GM12878 (cell line): Measurements from ENCODE around the gene REEP6. TPM values are rescaled to one million over a fixed set of nuclear protein-coding genes. Genes with fewer than 3 reads are reported as not detected.
"Not testable (repeated sequence)": the region's sequence is repeated elsewhere in the genome, so short reads cannot be mapped to it uniquely, and the experiment has no call there.

Source experiments
- ATAC-seq: fragments of 200-7000 bp; cut with Tn5 transposase; 3 replicates; pipeline ENCODE4 v1.9.1; 2020; ENCODE audit warnings: mild to moderate bottlenecking, moderate library complexity
- BruUV-seq: library from RNA; stranded (reverse); fragments of 400-500 nt; replicated peaks from 2 replicates; lab custom pipeline; 2021; lab: Mats Ljungman, UMichigan
- CTCF ChIA-PET: fragments of 300-600 bp; sonication (Branson Sonifier 250); formaldehyde crosslinking; extraction: SDS; loops from one replicate; lab custom pipeline; 2021; ENCODE audit warnings: inconsistent platforms; lab: Yijun Ruan, JAX
- POLR2A ChIA-PET: fragments of 350-600 bp; formaldehyde crosslinking; extraction: SDS; loops from one replicate; lab custom pipeline; 2021; ENCODE audit warnings: inconsistent platforms; lab: Charles Lee
- RAD21 ChIA-PET: fragments of 300-600 bp; sonication (Branson Sonifier 250); formaldehyde crosslinking; loops from one replicate; lab custom pipeline; 2023; ENCODE audit warnings: antibody characterized with exemption; ENCODE audit not compliant: unreplicated experiment; lab: Charles Lee
- SMC1A ChIA-PET: fragments of 300-600 bp; sonication (Branson Sonifier 250); formaldehyde crosslinking; loops from one replicate; lab custom pipeline; 2023; ENCODE audit not compliant: unreplicated experiment, uncharacterized antibody; lab: Charles Lee
- DNase-seq: peaks from one replicate; pipeline ENCODE4 v3.0.0-alpha.2; 2011; ENCODE audit warnings: low read depth, low spot score
- FAIRE-seq: peaks from 3 replicates; lab custom pipeline; 2011; peaks lifted over from hg19 to GRCh38; lab: Jason Lieb, UNC
- H2AFZ ChIP-seq: 2 replicates; pipeline ENCODE4 v1.6.0; 2011; ENCODE audit warnings: low read depth, low read length, control low read depth; ENCODE audit not compliant: control insufficient read depth
- H3K27ac ChIP-seq: 2 replicates; pipeline ENCODE4 v1.5.1; 2011; ENCODE audit warnings: control low read depth; ENCODE audit not compliant: control insufficient read depth, insufficient read depth
- H3K27me3 ChIP-seq, 2 experiments: replicated peaks in 1 of 2; 2 replicates each; pipeline versions ENCODE4 v1.6.0 to v1.6.1; 2011; ENCODE audit warnings: low read length in 1 of 2; ENCODE audit not compliant: control insufficient read depth in 2 of 2, insufficient read depth in 2 of 2
- H3K36me3 ChIP-seq, 2 experiments: 2 replicates each; pipeline ENCODE4 v1.5.1; 2011; ENCODE audit warnings: low read length in 1 of 2; ENCODE audit not compliant: control insufficient read depth in 2 of 2, insufficient read depth in 2 of 2
- H3K4me1 ChIP-seq: 2 replicates; pipeline ENCODE4 v1.6.1; 2011; ENCODE audit warnings: mild to moderate bottlenecking, low read length, moderate library complexity, mixed read lengths; ENCODE audit not compliant: control insufficient read depth, insufficient read depth
- H3K4me2 ChIP-seq: 2 replicates; pipeline ENCODE4 v1.6.0; 2011; ENCODE audit warnings: control low read depth; ENCODE audit not compliant: control insufficient read depth, insufficient read depth
- H3K4me3 ChIP-seq: fragments of 200-600 bp; sonication (generic); 2 replicates; pipeline ENCODE4 v1.5.1; 2016
- H3K79me2 ChIP-seq: 2 replicates; pipeline ENCODE4 v1.6.0; 2011; ENCODE audit warnings: low read length; ENCODE audit not compliant: control insufficient read depth, insufficient read depth
- H3K9ac ChIP-seq: 2 replicates; pipeline ENCODE4 v1.8.0; 2011; ENCODE audit warnings: low read length, control low read depth, mixed read lengths; ENCODE audit not compliant: control insufficient read depth, insufficient read depth
- H3K9me3 ChIP-seq: replicated peaks from 3 replicates; pipeline ENCODE4 v1.5.1; 2011; ENCODE audit warnings: mild to moderate bottlenecking, low read length; ENCODE audit not compliant: control insufficient read depth, insufficient read depth
- H4K20me1 ChIP-seq: 2 replicates; pipeline ENCODE4 v1.6.0; 2011; ENCODE audit not compliant: control insufficient read depth, insufficient read depth
- CHD4 ChIP-seq: fragments of 200-600 bp; sonication (generic); IDR thresholded peaks from 2 replicates; pipeline ENCODE4 v1.6.1; 2016; ENCODE audit warnings: mild to moderate bottlenecking
- CUX1 ChIP-seq: IDR thresholded peaks from 2 replicates; pipeline ENCODE4 v1.6.1; 2012; ENCODE audit warnings: improper control_type of control experiment, low read depth, low read length; ENCODE audit not compliant: insufficient replicate concordance
- FOS ChIP-seq: IDR thresholded peaks from 3 replicates; pipeline ENCODE4 v1.6.1; 2011; ENCODE audit warnings: borderline replicate concordance; ENCODE audit not compliant: insufficient read length; ENCODE audit errors: extremely low read depth
- HSF1 ChIP-seq: fragments of 150-350 bp; IDR thresholded peaks from 2 replicates; pipeline ENCODE4 v1.6.1; 2014; ENCODE audit warnings: mild to moderate bottlenecking, low read depth, low read length
- PAX5 ChIP-seq: IDR thresholded peaks from 2 replicates; pipeline ENCODE4 v1.6.1; 2011; ENCODE audit warnings: low read depth, low read length, borderline replicate concordance
- PAX8 ChIP-seq: fragments of 450-650 bp; IDR thresholded peaks from 2 replicates; pipeline ENCODE4 v1.6.1; 2017; ENCODE audit warnings: mild to moderate bottlenecking, moderate library complexity
- RFX5 ChIP-seq: IDR thresholded peaks from 2 replicates; pipeline ENCODE4 v1.6.1; 2011; ENCODE audit warnings: low read depth, low read length, improper control_type of control experiment
- SMC3 ChIP-seq: IDR thresholded peaks from 2 replicates; pipeline ENCODE4 v1.6.1; 2011; ENCODE audit warnings: low read length, improper control_type of control experiment, borderline replicate concordance
- TARDBP ChIP-seq: IDR thresholded peaks from 2 replicates; pipeline ENCODE4 v1.6.1; 2016; ENCODE audit warnings: borderline replicate concordance
- ZNF384 ChIP-seq: IDR thresholded peaks from 2 replicates; pipeline ENCODE4 v1.6.1; 2012; ENCODE audit warnings: low read depth, mild to moderate bottlenecking, low read length, improper control_type of control experiment, borderline replicate concordance
- WGBS: methylation state at CpG from one replicate; pipeline ENCODE4 v1.1.6; 2016; ENCODE audit warnings: low lambda C conversion rate; ENCODE audit not compliant: insufficient replicate concordance, insufficient coverage; ENCODE audit errors: missing lambda C conversion rate; 5-methylcytosine and 5-hydroxymethylcytosine counted together
- in situ Hi-C: fragments of 300-500 bp; cut with MboI; formaldehyde crosslinking; loops from 9 replicates; pipeline ENCODE4 v1.14.3; 2018; ENCODE audit warnings: mixed read lengths
- intact Hi-C: fragments of 100-400 bp; cut with micrococcal nuclease; formaldehyde crosslinking; loops from one replicate; pipeline ENCODE4 v1.14.2; 2022; ENCODE audit not compliant: unreplicated experiment
- polyA plus RNA-seq, 11 experiments: library from polyadenylated mRNA; depleted of rRNA in 4 of 11; unstranded in 6 of 11; stranded (reverse) in 5 of 11; fragments of >200 nt; fragmentation: Nextera tagmentation in 4 of 11; fragmentation: Illumina TruSeq in 1 of 11; extraction: Ambion mirVana in 4 of 11; extraction: Trizol in 1 of 11; gene quantifications; 1 replicate in 1 of 11; 2 replicates in 10 of 11; pipeline versions ENCODE4 v1.2.1 to v1.2.3, GENCODE V29; 2011 to 2016; ENCODE audit warnings: inconsistent platforms in 2 of 11, missing spikeins in 2 of 11, low read depth in 1 of 11
- total RNA-seq, 4 experiments: library from RNA; depleted of rRNA in 3 of 4; stranded (reverse); fragments of >200 nt in 3 of 4; fragmentation: Illumina TruSeq in 1 of 4; extraction: Trizol in 1 of 4; gene quantifications; 2 replicates each; pipeline versions ENCODE4 v1.2.1 to v1.2.3, GENCODE V29; 2013 to 2021
- TF ChIP-seq, protein P1 (sequence below): fragments of 450-650 bp; IDR thresholded peaks from 2 replicates; pipeline ENCODE4 v1.6.1; 2016; ENCODE audit warnings: mild to moderate bottlenecking

Gene REEP6
- total and polyA plus RNA-seq, 10 of the 15 experiments (the other 5 are each of a cell fraction or from before 2014, with no cell fraction given): 0.06 to 1.1 (median 0.39) TPM; not detected in 2

GRCh38 chr19:1530856-1531255 lies 39.9 kb downstream of the REEP6 start:
- CTCF ChIA-PET, SMC1A ChIA-PET, H4K20me1 ChIP-seq, H3K4me1 ChIP-seq, H3K36me3 ChIP-seq, DNase-seq, ATAC-seq, H3K9ac ChIP-seq, H3K9me3 ChIP-seq, FAIRE-seq, in situ Hi-C loops, H3K4me2 ChIP-seq, POLR2A ChIA-PET, H2AFZ ChIP-seq, RAD21 ChIA-PET, H3K79me2 ChIP-seq, intact Hi-C loops, BruUV-seq, H3K27ac ChIP-seq, H3K4me3 ChIP-seq, H3K27me3 ChIP-seq: not testable (repeated sequence)
- WGBS: 49% methylated on average over 10 of the region's 11 CpGs

DNA sequence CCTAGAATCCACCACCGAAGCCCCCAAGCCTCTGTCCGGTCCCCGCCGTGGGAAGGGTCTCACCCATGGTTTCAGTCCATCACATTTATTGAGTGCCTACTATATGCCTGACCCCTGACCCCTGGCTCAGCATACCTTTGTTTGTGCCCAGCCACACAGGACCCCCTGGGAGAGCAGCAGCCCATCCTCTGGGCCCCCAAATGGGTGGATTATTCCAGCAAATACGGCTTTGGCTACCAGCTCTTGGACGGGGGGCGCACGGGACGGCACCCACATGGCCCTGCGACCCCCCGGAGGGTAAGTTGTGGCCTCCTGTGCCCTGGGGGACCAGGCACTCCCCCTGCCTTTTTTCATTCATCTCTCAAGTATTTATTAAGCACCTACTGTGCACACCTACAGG lies 40.6 kb downstream of the REEP6 start:
- DNase-seq (no peak), ATAC-seq (no peak), FAIRE-seq (no peak)
- Histone ChIP-seq H3K4me1 (no peaks in the 10 kb centered on the region), H2AFZ (no peak overlapping the region), H3K27me3 (no peaks in the 10 kb centered on the region), H3K27ac (no peak overlapping the region), H3K36me3 (no peaks in the 10 kb centered on the region), H3K4me2 (no peak overlapping the region), H4K20me1 (no peaks in the 10 kb centered on the region), H3K4me3 (no peak overlapping the region), H3K9ac (no peak overlapping the region), H3K9me3 (no peaks in the 10 kb centered on the region), H3K79me2 (no peaks in the 10 kb centered on the region)
- TF ChIP-seq CHD4: no peak
- TF ChIP-seq ZNF384: no peak
- TF ChIP-seq, protein P1, sequence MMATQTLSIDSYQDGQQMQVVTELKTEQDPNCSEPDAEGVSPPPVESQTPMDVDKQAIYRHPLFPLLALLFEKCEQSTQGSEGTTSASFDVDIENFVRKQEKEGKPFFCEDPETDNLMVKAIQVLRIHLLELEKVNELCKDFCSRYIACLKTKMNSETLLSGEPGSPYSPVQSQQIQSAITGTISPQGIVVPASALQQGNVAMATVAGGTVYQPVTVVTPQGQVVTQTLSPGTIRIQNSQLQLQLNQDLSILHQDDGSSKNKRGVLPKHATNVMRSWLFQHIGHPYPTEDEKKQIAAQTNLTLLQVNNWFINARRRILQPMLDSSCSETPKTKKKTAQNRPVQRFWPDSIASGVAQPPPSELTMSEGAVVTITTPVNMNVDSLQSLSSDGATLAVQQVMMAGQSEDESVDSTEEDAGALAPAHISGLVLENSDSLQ: no peak
- no peak for TF ChIP-seq RFX5
- no peak for TF ChIP-seq PAX5
- TF ChIP-seq SMC3: no peak
- TF ChIP-seq PAX8: no peak
- TF ChIP-seq HSF1: no peak
- TF ChIP-seq FOS: no peak
- no peak for TF ChIP-seq CUX1
- no peak for TF ChIP-seq TARDBP
- intact Hi-C loops: no loop called here
- BruUV-seq: no TSS peak
- ChIA-PET SMC1A (no interaction called here), POLR2A (no interaction called here), CTCF (no interaction called here), RAD21 (no interaction called here)
- in situ Hi-C loops: no loop called here
- WGBS: 60% methylated on average over 11 of the region's 11 CpGs
